NCI-H2081 (cell line): ENCODE results near the gene BEND3.
"Not testable (repeated sequence)": the region's sequence is repeated elsewhere in the genome, so short reads cannot be mapped to it uniquely, and the experiment has no call there.

Source experiments
- DNase-seq, 2 experiments: peaks; one replicate each; lab custom pipeline; 2025; lab: John Stamatoyannopoulos, UW

Gene BEND3

DNA sequence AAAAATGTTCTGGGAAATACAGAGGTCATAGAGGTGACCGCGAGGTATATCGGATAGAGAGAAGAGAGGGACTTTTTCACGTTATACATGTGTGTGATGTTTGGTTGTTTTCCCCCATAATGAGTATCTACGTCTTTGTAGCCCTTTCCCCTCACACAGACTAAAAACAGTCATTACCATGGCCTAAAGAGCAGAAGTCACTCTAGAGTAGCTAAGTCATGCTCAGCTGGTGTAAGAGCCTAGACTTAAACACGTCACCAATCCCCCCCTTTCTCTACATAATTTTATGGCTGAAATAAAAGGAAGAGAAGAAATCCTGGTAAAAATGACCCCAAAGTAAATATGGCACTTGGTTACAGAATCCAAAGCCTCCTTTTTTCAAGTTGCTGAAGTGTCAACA lies 6.0 kb upstream of the BEND3 start:
- DNase-seq, result no peak

DNA sequence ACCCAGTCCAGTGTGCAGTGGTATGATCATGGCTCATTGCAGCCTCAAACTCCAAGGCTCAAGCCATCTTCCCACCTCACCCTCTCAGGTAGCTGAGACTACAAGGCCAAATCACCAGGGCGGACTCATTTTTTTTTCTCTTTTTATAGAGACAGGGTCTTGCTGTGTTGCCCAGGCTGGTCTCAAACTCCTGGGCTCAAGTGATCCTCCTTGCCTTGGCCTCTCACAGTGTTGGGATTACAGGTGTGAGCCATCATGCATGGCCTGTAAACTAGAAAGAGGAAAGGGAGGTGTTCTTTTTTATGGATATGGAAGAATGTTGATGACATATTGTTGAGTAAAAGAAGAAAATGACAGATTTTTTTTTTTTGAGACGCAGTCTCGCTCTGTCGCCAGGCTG lies 5.1 kb upstream of the BEND3 start:
- no peak for DNase-seq

DNA sequence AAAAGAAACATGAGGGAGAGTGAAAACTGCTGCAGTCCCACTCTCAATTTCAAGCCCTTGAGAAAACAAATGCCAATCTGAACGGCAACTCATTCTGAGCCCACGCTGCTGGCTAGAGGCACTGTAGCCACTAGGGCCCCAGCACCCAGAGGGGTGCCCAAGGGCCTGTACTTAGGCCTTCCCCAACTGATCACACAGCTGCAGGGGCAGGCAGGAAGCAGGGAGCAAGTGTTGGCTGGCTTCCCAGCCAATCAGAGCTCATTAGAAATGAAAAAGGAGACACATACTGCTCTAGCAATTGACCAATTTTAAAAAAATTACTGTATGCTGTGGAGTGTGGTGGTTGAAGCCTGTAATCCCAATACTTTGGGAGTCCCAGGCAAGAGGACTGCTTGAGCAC lies 3.7 kb upstream of the BEND3 start:
- DNase-seq, result peak; percentile 29 to 78

DNA sequence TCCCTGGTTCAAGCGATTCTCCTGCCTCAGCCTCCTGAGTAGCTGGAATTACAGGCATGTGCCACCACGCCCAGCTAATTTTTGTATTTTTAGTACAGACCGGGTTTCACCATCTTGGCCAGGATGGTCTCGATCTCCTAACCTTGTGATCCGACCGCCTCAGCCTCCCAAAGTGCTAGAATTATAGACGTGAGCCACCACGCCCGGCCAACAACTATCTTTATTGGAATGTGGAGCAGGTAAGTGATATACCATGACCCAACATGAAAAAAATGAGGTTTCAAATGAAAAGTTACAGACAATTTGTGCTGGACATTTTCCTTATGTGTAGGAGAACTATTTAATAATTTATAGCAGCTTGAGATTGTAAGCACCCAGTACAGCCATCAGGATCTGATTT lies 3.2 kb upstream of the BEND3 start:
- not testable (repeated sequence) for DNase-seq

DNA sequence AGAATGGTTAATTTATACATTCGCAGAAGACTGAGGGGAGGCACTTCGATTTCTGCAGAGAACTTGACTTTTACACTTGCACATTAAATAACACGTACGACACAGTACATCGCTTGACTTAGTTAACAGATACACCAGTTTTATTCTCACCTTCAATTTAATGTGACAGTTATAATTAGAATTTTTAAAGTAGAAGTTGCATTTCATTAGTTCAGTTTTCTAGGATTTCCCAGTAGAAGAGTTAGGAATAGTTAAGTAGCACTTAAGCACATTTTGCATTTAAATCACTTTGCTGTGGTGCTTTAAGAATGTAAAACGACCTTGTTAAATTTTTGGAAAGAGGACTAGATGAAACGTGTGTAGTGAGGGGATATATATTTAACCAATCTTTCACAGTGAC lies 1.6 kb upstream of the BEND3 start:
- DNase-seq, result no peak

DNA sequence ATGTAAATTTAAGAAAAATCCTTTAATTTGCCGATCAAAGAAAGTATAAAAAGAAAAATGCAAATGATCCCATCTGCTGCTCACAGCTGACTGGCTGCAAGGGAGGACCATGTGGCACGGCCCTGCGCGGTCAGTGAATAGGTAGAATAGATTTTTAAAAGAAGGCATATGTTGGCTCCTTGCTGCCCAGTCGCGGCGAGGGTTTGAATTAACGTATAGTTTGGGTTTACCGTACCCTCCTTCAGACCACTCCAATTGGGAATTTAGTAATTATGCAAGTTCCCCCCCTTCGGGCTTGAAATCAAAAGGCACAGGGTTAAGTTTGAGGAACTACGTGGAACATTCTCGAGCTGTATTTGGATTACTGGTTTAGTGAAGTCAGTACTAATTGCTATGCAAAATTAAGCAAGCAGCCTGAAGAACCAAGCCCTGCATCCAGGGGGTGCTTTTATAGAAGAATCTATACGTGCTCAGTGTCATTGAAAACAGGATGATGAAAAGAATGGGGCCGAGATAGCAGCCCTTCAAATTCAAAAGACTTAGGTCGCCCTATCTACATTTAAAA lies 1.1 kb upstream of the BEND3 start:
- DNase-seq, result peak; percentile 34 to 50

DNA sequence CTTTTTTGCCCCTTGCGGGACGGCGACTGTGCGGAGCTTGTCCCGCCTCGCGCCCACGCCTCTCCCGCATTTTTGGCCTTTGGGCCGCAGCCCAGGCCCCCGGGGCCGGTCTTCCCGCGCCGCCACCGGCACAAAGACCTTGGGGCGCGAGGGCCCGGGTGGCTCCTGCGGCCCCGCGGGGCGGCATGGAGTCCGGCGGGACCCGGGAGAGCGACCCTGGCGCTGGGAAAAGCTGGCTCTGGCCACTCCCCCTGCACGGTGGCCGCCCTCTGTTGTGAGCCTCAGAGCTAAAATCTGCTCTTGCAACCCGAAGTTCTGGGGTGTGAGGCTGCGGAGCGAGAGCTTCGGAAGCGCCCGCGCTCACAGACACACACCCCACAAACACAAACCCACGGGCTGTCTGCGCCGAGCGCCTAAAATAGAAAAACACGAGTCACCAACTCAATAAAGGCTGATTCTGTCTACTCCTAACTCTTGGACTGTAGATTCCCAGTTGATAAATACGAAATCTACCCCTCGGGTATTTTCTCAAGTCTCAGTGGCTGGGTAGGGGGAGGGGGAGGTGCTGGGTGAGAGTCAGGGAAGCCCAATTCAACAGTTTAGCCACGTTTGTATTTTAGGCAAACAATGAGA lies 496 bp upstream of the BEND3 start:
- DNase-seq, result peak; percentile 39 to 63

DNA sequence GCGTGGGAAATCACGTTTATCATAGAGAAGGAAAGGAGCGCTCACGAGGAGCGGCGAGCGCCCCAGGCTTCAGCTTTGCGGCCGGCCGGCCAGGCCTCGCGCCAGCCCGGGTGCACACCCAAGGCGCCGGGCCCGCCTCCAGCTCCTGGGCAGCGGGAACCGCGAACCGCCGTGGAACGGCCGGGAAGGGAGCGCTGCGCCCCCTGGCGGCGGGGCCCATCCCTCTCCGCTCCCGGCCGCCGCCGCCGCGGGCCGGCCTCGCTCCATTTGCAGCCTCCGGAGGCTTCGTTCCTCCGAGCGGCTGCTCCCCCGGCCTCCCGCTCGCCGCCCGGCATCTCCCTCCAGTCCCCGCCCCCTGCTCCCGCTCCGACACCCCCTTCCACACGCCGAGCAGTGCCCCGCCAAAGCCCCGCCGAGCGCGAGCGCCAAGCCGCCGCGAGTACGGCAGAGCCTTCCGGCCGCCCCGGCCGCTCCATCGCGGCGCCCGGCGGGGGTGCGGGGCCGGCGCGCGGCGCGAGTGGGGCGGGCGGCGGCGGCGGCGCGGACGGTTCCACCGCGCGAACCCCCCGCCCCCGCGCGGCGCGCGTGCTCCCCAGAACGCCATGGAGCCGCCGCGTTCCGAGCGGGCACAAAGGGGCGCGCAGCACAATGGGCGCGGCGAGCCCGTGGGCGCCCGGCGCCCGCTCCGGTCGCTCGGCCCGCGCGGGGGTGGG lies 946 bp downstream of the BEND3 start:
- DNase-seq, result peak; percentile 70 to 77

DNA sequence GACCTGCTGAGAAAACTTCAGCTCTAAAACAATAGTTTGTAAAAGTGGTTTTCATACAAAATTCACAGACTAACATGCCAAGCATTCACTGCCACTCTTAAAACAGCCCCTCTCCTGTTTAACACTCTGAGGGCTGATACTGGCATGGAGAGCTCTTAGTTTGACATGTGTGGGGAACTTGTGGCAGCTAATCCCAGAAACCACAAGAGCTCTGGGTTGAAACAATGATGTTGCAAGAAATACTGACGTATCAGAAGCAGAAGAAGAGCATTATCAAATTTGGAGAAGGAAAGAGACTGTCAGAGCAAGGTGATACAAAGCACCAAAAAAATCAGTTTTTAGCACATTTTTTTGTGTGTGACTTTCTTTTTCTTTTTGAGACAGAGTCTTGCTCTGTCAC lies 5.1 kb downstream of the BEND3 start:
- no peak for DNase-seq

DNA sequence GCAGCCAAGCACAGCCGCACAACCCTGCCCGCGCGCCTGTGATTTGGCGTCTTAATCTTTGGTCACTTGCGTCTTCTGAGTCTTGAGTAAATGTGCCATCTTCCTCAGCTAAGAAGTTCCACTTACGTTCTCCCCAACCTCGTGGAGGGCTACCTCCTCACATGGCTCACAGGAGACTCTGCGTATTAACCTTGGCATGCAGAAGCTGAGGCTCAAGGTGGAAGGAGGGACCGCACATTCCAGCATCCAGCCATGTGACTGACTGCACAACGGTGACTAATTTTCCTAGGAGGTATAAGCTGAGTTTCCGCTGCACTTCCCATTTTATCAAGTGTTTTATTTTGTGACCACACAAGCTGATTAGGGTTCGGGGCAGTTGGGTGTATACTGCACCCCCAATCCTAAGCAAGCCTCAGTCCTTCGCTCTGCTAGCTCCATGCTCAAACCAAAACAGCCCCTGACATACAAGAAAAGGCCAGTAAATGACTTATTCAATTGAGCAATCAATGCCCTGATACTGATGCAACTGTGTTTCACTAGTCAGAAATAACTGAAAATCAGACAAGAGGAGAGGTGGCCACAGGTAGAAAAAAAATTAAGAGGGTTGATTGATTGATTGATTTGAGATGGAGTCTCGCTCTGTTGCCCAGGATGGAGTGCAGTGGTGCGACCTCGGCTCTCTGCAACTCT lies 7.0 kb downstream of the BEND3 start:
- DNase-seq, result no peak

DNA sequence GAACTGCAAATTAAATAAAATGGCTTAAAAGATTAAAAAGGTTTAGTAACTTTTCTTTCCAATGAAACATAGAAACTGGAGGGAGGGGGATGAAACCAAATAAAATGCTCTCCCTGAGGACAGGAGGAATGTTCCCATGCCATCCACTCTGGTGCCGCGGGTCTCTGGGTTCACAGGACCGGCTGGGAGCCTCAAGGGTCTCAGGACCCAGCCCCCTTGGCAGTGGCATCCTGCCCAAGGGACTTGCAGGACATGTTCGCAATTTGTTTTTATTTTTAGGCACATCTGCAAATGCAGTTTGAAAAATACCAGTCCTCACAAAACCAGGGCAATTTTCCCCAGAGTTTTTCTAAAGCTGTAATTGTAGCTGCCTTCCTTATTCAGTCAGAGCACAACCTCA lies 7.5 kb downstream of the BEND3 start:
- DNase-seq, result no peak

DNA sequence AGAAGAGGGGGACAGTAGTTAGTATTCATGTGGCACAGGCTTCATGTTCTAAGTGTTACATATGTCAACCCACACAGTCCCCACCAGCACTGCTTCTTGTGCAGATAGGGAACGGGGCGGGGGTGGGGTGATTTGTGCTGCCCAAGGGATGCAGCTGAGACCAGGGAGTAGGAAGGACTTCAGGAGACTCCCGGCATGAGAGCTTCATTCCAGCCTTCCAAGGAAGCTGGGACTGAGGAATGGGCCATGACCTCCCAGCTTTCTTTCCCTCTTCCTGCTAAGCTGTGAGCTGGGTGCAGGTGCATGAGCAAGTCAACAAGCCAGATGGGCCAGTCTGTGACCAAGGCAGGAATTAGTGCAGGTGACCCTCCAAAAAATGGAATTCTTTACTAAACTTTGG lies 9.2 kb downstream of the BEND3 start:
- no peak for DNase-seq

DNA sequence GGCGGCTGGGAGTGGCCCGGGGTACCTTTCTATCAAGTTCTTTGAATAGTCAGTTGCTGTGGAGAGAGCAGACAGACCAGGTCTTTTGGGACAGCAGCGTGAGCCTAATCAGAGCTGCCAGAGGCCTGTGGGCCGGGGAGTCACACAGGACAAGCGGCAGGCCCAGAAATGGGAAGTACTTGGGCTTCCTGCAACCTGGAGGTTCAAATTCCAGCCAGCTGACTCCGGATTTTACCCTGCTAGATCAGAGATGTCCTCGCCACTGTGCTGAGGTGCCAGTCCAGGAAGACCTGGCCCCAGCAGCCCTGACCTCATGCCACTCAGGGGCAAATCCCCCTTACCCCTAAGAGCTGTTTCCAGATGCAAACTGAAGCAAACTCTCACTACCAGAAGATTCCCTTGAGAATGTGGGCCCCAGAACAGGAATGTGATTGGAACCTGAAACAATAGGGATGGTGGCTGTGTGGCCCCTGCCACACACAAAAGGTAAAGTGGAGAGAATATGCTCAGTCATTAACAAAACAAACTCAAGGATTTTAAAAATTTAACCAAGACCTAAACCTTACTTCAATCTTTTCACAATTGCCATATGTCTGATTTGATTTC lies 9.7 kb downstream of the BEND3 start:
- no peak for DNase-seq

DNA sequence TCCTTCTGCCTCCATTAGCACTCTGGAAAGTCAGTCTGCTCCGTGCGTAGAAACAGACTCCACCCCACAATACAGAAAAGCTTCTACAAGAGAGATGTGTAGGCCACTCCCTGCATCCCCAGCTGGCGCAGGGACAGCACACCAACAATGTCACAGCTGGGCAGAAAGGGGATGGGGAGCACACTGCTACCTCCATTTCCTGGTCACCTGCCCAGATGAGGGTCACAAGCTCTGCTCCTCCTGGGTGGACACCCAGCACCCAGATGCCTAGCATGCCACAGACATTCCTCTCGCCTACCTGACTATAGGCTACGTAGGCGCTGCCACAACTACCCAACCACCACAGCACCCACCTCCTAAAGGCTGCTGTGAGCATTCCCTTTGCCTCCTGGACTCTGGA lies 12.2 kb downstream of the BEND3 start:
- peak in 1 of 2 experiments; percentile 3 for DNase-seq

DNA sequence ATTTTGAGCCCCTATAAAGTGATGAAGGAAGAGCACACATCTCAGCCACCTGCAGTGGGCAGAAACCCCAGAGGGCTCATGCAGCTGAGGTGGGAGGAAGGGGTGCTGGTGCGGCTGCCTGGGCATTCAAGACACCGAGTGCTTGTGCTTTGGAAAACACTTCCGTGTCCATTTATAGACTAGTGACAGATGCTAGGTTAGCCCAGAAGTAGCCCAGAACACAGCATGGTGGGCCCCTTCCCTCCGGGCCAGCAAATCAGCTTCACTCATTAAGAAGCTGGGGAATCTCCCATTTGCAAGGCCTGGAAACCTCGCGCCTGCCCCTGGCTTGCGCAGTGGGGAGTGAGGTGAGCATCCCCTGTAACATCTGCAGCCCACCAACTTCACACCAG lies 12.9 kb downstream of the BEND3 start:
- DNase-seq, result peak in 1 of 2 experiments; percentile 17

DNA sequence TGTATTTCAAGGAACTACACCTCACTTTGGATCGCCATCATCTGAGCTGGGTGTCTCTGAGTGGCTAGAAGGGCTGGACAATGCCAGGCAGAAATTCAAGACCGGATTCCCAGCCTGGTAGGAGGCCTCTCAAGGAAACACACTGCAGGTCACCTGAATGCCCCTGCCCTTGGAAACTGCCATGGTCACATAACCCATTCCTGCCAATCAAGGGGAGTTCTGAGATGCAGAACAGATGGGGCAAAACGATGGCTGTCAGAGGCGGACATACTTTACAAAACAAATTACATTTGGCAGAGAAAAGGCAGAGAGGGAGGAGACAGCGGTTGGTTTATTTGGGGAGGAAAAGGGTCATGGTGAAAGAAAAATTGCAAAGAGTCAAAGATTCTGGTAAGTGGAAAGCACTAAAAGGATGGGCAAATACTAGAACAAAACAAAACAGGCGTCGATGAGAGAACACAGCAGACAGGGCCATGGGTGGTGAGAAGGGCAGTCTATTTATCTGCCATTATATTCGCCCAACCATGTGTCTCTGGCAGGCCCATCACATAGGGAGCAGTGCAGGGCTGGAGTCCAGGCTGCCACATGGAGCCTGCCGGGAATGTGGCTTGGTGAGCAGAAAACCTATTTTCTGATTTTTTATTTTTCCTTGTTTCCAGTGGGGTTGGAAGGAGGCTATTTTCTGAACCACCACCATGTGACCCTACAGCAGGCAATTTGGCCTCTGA lies 13.5 kb downstream of the BEND3 start:
- DNase-seq, result peak; percentile 12 to 67

DNA sequence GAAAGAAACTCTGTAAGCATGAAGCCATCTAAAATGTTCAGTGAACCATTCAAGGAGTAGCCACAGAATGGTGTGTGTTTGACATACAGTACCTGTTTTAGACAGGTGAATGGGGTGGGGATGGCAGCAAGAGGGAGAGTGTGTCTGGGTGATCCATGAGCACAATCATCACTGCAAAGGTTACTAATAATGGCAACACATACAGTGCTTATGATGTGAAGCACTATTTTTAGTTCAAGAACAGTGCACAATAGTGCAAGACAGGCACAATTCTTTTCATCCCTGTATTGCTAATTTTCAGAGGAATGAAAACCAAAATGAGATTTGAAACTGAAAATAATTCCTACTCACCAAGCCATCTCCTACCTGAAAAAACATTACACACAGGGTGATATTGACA lies 14.1 kb downstream of the BEND3 start:
- no peak for DNase-seq

DNA sequence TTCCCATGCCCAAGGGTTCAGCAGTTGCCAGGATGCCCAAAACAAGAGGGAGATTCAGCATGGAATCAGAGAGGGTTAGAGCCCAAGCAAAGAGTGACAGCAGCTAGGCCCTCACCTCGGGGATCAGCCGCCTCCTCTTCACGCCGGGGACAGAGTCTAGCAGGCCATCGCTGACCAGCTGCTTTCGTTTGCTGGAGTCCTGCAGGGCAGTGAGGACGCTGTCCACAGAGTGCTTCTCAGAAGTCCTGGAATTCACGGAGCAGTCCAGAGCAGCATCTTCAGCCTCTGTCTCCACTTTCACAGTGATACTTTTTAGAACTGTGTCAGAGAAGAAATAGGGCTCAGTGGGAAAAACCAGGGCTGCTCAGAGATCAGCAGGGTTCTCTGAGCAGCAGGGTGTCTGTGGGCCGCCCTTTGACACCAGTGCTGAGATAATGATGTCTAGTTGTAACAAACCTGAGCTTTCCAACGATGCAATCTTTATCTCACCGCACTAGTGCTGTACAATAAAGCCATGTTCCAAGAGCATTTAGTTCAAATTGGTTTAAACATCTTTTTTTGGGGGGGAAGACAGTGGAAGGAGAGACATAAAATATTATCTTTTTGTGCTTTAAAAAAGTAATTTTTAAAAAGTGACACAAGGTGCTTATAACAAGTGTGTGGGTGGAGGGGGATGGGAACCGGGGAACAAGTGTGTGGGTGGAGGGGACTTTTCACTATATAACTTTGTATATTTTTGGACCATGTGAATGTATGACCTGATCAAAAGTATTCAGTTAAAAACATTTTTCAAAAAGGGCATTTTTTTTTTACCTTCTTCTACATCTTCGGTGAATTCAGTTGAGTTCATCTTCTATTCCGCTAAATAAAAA lies 16.6 kb downstream of the BEND3 start:
- no peak for DNase-seq

DNA sequence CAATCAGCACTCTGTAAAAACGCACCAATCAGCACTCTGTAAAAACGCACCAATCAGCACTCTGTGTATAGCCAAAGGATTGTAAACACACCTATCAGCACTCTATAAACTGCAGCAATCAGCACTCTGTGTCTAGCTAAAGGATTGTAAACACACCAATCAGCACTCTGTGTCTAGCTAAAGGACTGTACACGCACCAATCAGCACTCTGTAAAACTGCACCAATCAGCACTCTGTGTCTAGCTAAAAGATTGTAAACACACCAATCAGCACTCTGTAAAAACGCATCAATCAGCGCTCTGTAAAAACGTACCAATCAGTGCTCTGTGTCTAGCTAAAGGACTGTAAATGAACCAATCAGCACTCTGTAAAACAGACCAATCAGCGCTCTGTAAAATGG lies 30.9 kb downstream of the BEND3 start:
- not testable (repeated sequence) for DNase-seq

DNA sequence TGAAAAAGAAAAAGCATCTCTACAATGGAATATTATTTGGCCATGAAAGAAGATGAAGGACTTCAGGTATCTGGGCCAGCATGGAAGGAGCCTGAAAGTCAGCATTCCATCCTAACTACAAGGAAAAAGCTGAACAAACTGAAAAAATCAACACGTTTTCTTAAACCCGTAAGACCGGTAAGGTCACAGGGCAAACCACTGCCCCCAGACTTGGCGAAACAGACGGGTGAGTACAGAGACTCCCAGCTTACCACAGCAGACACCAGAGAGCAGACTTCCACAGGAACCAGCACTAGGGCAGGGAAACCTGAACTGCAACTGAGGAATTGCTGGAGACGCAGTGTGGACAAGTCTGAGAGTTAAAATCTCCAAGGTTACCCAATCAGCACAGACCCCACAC lies 31.4 kb downstream of the BEND3 start:
- no peak for DNase-seq
